ENCODE measurements around the gene NARF. TPM values are rescaled to one million over a fixed set of nuclear protein-coding genes. Genes with fewer than 3 reads are reported as not detected.

Gene NARF
- total and polyA plus RNA-seq, 2 experiments from 2014 or later: 66.1 to 67.1 TPM

GRCh38 chr17:82414548-82415281, 43.8 kb upstream of the NARF start:
- Histone ChIP-seq H3F3A (replicated peaks; ENCODE audit: low read depth) (no peaks in the 10 kb centered on the region; the same call in none of the 2 replicates), H3K27ac (ENCODE audit: low read depth) (no peak overlapping the region), H2AFZ (no peak overlapping the region), H3K79me2 (replicated peaks; ENCODE audit: insufficient read depth) (no peaks in the 10 kb centered on the region), H3K4me2 (0 out of 2 replicates have a peak overlapping the region, but pooled peaks have one; percentile 35), H3K4me3 (peak overlapping the region; percentile 20; the same call in 1 of the 2 replicates), H3K4me1 (ENCODE audit: insufficient read depth) (peaks cover 19% of the 10 kb centered on the region), H3K36me3 (ENCODE audit: insufficient read depth) (no peaks in the 10 kb centered on the region), H3K27me3 (ENCODE audit: insufficient read depth) (no peaks in the 10 kb centered on the region), H3K9me2 (ENCODE audit: insufficient read depth) (no peaks in the 10 kb centered on the region), H4K20me1 (replicated peaks; ENCODE audit: insufficient read depth) (peaks cover 8% of the 10 kb centered on the region)
- Mint-ChIP-seq H3K27me3 (ENCODE audit: insufficient read depth, low read depth, poor library complexity) (peaks cover 2% of the 10 kb centered on the region), H3K36me3 (ENCODE audit: low read depth) (peaks cover 1% of the 10 kb centered on the region), H3K4me3 (peak overlapping the region; percentile 1; the same call in 1 of the 3 replicates), H3K4me1 (peaks cover 13% of the 10 kb centered on the region), H3K27ac (no peak overlapping the region), H3K9me3 (no peaks in the 10 kb centered on the region)
- DNase-seq (ENCODE audit: low spot score) (peak; percentile 94), ATAC-seq (peak; percentile 85)
- TF ChIP-seq CTCF (conservative IDR thresholded peaks at IDR 0.05; ENCODE audit: low read depth in 2 of 2) (peak; percentile 74 to 90), JUNB (IDR thresholded peaks at IDR 0.05; ENCODE audit: unreplicated experiment) (no peak), ETS1 (IDR thresholded peaks at IDR 0.05) (no peak), REST (IDR thresholded peaks at IDR 0.05; ENCODE audit: unreplicated experiment) (peak; percentile 95)

GRCh38 chr17:82415336-82415735, 43.2 kb upstream of the NARF start:
- Histone ChIP-seq H3K27ac (ENCODE audit: low read depth) (no peak overlapping the region), H3K36me3 (ENCODE audit: insufficient read depth) (no peaks in the 10 kb centered on the region), H2AFZ (no peak overlapping the region), H3K4me2 (no peak overlapping the region), H3K4me3 (no peak overlapping the region), H3K27me3 (ENCODE audit: insufficient read depth) (no peaks in the 10 kb centered on the region), H3K4me1 (ENCODE audit: insufficient read depth) (peaks cover 19% of the 10 kb centered on the region), H3F3A (replicated peaks; ENCODE audit: low read depth) (no peaks in the 10 kb centered on the region; the same call in none of the 2 replicates), H3K9me2 (ENCODE audit: insufficient read depth) (no peaks in the 10 kb centered on the region), H3K79me2 (replicated peaks; ENCODE audit: insufficient read depth) (no peaks in the 10 kb centered on the region), H4K20me1 (replicated peaks; ENCODE audit: insufficient read depth) (peaks cover 8% of the 10 kb centered on the region)
- peaks cover 13% of the 10 kb centered on the region for H3K4me1 Mint-ChIP-seq
- H3K9me3 Mint-ChIP-seq: no peaks in the 10 kb centered on the region
- peaks cover 2% of the 10 kb centered on the region for H3K27me3 Mint-ChIP-seq (ENCODE audit: insufficient read depth, low read depth, poor library complexity)
- H3K27ac Mint-ChIP-seq: no peak overlapping the region
- no peak overlapping the region; the same call in 2 of the 3 replicates for H3K4me3 Mint-ChIP-seq
- TF ChIP-seq ETS1 (IDR thresholded peaks at IDR 0.05) (no peak), CREB1 (CRISPR knock-in tag; IDR thresholded peaks at IDR 0.05; ENCODE audit: low read depth) (no peak)
- DNase-seq (ENCODE audit: low spot score): no peak
- ATAC-seq: no peak
- peaks cover 8% of the 10 kb centered on the region for H3K36me3 Mint-ChIP-seq (ENCODE audit: low read depth)
